SK-N-SH (cell line): ENCODE data around the gene APEH.

ENCODE experiments used
- CTCF ChIP-seq: fragments of 200-600 bp; sonication (generic); IDR thresholded peaks from 2 replicates; pipeline ENCODE4 v1.6.1; 2017; ENCODE audit warnings: antibody characterized with exemption, mild to moderate bottlenecking, moderate library complexity
- EP300 ChIP-seq, 2 experiments: IDR thresholded peaks; 2 replicates each; pipeline versions ENCODE4 v1.4.0 to v1.6.1; 2012; ENCODE audit warnings: borderline replicate concordance in 1 of 2, low read depth in 1 of 2, low read length in 1 of 2
- EZH2phosphoT487 ChIP-seq: fragments of 200-600 bp; sonication (generic); IDR thresholded peaks from 2 replicates; pipeline ENCODE4 v1.6.1; 2017; ENCODE audit warnings: low read depth, mixed run types, mild to moderate bottlenecking, antibody characterized with exemption, moderate library complexity, borderline replicate concordance
- NFIC ChIP-seq: IDR thresholded peaks from 2 replicates; pipeline ENCODE4 v1.4.0; 2012; ENCODE audit warnings: borderline replicate concordance
- RXRA ChIP-seq: IDR thresholded peaks from 2 replicates; pipeline ENCODE4 v1.4.0; 2012; ENCODE audit warnings: low read depth, mild to moderate bottlenecking, borderline replicate concordance

GRCh38 chr3:49689046-49689907 is 15.1 kb downstream of the APEH start, which contains the start of the genes MST1 and RNF123:
- no peak for TF ChIP-seq EP300 (IDR thresholded peaks at IDR 0.05; ENCODE audit: borderline replicate concordance in 1 of 2, low read depth in 1 of 2, low read length in 1 of 2)
- no peak for TF ChIP-seq RXRA
- no peak for TF ChIP-seq EZH2phosphoT487
- TF ChIP-seq NFIC, result no peak
- TF ChIP-seq CTCF, result peak; percentile 36
